Osteocyte (in vitro differentiated cells): Measurements from ENCODE around the gene RNF215. TPM values are rescaled to one million over a fixed set of nuclear protein-coding genes. Genes with fewer than 3 reads are reported as not detected.

ENCODE experiments used
- DNase-seq: peaks from one replicate; pipeline ENCODE4 v3.0.0; 2021; ENCODE audit warnings: mixed read lengths; ENCODE audit not compliant: unreplicated experiment; ENCODE audit errors: extremely low spot score
- H3K27ac Mint-ChIP-seq: one replicate; pipeline ENCODE4 v1.8.0; 2021; ENCODE audit warnings: mild to moderate bottlenecking, mixed read lengths; ENCODE audit not compliant: unreplicated experiment
- H3K27me3 Mint-ChIP-seq: one replicate; pipeline ENCODE4 v1.8.0; 2021; ENCODE audit warnings: mixed read lengths; ENCODE audit not compliant: unreplicated experiment
- H3K36me3 Mint-ChIP-seq: one replicate; pipeline ENCODE4 v1.8.0; 2021; ENCODE audit warnings: mixed read lengths; ENCODE audit not compliant: unreplicated experiment
- H3K4me1 Mint-ChIP-seq: one replicate; pipeline ENCODE4 v1.8.0; 2021; ENCODE audit warnings: mixed read lengths; ENCODE audit not compliant: unreplicated experiment
- H3K4me3 Mint-ChIP-seq: one replicate; pipeline ENCODE4 v1.8.0; 2021; ENCODE audit warnings: mild to moderate bottlenecking, moderate library complexity, mixed read lengths; ENCODE audit not compliant: unreplicated experiment
- H3K9me3 Mint-ChIP-seq: one replicate; pipeline ENCODE4 v1.8.0; 2021; ENCODE audit warnings: mixed read lengths; ENCODE audit not compliant: unreplicated experiment
- total RNA-seq: library from RNA; stranded (reverse); gene quantifications from 2 replicates; pipeline ENCODE4 v1.2.1, GENCODE V29; 2021
- TF ChIP-seq, protein P1 (sequence below): fragments of 200-600 bp; sonication (generic); IDR thresholded peaks from 2 replicates; pipeline ENCODE4 v1.5.0; 2021; ENCODE audit warnings: antibody characterized with exemption, mild to moderate bottlenecking, moderate library complexity

Gene RNF215
- total RNA-seq, 1 donor from 2014 or later, result 36.6 TPM

DNA sequence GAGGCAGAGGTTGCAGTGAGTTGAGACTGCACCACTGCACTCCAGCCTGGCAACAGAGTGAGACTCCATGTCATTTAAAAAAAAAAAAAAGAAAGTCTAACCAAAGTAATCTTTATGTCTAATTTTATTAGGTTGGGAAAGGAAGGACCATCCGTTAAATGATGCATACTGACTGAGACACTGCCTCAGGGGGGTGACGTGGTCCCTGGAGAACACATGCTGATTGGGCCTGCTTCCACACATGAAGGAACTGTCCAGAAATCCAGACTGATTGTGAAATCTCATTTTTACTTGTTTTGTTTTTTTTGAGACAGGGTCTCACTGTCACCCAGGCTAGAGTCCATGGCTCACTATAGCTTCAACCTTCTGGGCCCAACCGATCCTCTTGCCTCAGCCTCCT lies 36.0 kb downstream of the RNF215 start:
- no peak overlapping the region for H3K4me3 Mint-ChIP-seq
- H3K9me3 Mint-ChIP-seq, result no peaks in the 10 kb centered on the region
- H3K27me3 Mint-ChIP-seq, result no peaks in the 10 kb centered on the region
- DNase-seq, result no peak
- H3K4me1 Mint-ChIP-seq, result peaks cover 19% of the 10 kb centered on the region
- H3K36me3 Mint-ChIP-seq, result peaks cover 33% of the 10 kb centered on the region
- TF ChIP-seq, protein P1, sequence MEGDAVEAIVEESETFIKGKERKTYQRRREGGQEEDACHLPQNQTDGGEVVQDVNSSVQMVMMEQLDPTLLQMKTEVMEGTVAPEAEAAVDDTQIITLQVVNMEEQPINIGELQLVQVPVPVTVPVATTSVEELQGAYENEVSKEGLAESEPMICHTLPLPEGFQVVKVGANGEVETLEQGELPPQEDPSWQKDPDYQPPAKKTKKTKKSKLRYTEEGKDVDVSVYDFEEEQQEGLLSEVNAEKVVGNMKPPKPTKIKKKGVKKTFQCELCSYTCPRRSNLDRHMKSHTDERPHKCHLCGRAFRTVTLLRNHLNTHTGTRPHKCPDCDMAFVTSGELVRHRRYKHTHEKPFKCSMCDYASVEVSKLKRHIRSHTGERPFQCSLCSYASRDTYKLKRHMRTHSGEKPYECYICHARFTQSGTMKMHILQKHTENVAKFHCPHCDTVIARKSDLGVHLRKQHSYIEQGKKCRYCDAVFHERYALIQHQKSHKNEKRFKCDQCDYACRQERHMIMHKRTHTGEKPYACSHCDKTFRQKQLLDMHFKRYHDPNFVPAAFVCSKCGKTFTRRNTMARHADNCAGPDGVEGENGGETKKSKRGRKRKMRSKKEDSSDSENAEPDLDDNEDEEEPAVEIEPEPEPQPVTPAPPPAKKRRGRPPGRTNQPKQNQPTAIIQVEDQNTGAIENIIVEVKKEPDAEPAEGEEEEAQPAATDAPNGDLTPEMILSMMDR, result no peak
- no peak overlapping the region for H3K27ac Mint-ChIP-seq

DNA sequence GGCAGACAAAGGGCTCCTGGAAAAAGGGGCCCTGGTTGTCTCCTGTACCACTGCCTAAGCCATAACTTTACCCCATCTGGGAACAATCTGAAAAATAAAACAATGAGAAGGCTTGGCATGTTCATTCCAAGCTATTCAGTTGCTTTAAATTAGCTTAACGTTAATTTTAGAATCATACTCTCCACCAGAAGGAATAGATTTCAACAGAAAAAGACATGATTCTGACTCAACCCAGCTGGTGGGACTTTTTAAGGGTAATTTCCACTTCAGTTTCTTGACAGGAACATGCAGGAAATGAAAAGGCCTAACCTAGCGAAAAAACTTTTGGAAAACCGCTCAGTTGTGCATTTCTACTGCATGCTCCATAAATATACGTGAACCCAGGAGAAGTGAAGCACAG lies 38.4 kb downstream of the RNF215 start:
- DNase-seq, result no peak
- no peaks in the 10 kb centered on the region for H3K4me1 Mint-ChIP-seq
- H3K4me3 Mint-ChIP-seq, result no peak overlapping the region
- no peak overlapping the region for H3K27ac Mint-ChIP-seq
- peaks cover 42% of the 10 kb centered on the region for H3K36me3 Mint-ChIP-seq
- H3K9me3 Mint-ChIP-seq, result no peaks in the 10 kb centered on the region
- no peaks in the 10 kb centered on the region for H3K27me3 Mint-ChIP-seq
- TF ChIP-seq, protein P1, result no peak

DNA sequence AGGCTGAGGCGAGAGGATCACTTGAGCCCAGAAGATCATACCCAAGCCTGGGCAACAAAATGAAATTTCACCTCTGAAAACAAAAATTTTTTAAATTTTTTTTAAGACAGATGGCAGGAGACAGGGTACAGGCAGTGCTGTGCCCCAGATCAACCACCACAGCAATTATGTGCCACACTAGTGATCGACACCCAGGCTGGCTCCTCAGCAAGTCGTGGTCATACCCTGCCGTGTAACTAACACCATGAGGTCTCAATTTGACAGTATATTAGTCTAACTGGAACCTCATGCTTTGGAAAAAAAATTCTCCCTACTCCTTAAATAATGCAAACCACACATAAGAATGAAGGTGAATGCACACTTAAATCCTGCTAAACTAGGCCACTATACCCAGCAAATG lies 38.8 kb downstream of the RNF215 start:
- TF ChIP-seq, protein P1, result no peak

DNA sequence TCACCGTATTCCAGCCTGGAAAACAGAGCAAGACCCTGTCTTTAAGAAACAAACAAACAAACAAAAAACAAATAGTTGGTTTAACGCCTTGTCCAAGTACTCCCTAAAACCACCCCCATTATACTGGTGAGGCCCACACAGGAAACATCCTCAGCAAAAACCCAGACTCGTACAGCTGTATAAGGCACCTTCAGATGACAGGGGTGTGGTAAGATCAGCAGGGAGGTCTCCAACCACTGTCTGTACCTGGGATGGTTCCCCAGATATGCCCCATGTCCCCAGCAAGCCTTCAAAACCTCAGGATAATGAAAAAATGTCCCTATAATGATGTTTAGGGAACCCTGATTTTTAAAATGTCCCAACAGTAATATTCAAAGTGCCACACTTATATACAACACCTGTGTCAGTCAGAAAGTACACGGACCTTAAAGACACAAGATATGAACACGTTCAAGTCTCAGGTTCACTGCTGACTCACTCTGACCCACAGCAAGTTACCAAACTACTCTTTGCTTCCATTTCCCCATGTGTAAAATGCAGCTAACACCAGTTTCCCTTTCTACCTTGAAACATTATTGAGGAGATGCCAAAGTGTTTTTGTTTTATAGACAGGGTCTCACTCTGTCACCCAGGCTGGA lies 39.8 kb downstream of the RNF215 start:
- H3K9me3 Mint-ChIP-seq, result no peaks in the 10 kb centered on the region
- TF ChIP-seq, protein P1, result no peak
- H3K27me3 Mint-ChIP-seq, result no peaks in the 10 kb centered on the region
- no peak overlapping the region for H3K4me3 Mint-ChIP-seq
- no peak overlapping the region for H3K27ac Mint-ChIP-seq
- H3K4me1 Mint-ChIP-seq, result no peaks in the 10 kb centered on the region
- no peak for DNase-seq
- peaks cover 43% of the 10 kb centered on the region for H3K36me3 Mint-ChIP-seq

More for the DNA sequence above, 38.8 kb downstream of the RNF215 start:
- no peaks in the 10 kb centered on the region for H3K4me1 Mint-ChIP-seq
- H3K9me3 Mint-ChIP-seq, result no peaks in the 10 kb centered on the region
- no peak for DNase-seq
- H3K27ac Mint-ChIP-seq, result no peak overlapping the region
- peaks cover 43% of the 10 kb centered on the region for H3K36me3 Mint-ChIP-seq
- no peaks in the 10 kb centered on the region for H3K27me3 Mint-ChIP-seq
- H3K4me3 Mint-ChIP-seq, result no peak overlapping the region

DNA sequence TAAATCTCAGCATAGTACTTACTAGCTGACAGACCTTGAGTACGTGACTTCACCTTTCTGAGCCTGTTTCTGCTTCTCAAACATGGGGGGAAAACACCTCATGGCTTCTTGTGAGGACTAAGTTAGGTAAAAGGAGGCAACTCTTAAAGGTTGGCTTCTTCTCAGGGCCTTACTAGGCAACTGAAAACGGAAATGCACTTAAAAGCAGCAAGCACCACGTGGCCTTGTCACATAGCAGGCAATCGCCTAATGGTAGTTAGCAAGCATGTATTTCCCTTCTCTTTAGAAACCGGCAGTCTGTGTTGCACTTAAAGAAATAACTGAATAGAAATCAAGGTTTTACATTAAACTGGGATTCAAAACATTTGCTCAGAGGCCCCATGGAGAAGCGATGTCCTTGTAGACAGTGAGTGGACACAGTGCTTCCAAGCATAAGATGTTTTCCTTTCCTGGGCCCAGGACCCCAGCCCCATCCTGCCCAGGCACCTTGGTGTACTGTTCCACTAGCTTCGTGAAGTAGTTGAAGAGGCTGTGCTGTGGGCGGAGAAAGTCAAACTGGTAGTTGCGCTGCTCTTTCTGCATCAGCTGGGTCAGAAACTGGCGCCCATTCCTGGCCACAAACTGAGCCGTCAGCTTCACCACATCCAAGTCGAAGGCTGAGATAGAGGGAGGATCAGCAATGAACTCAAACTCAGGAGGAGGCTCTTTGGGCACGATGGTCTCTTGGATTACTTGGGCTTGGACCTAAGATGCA lies 42.6 kb downstream of the RNF215 start:
- DNase-seq, result no peak
- H3K27me3 Mint-ChIP-seq, result no peaks in the 10 kb centered on the region
- TF ChIP-seq, protein P1, result no peak
- H3K27ac Mint-ChIP-seq, result no peak overlapping the region
- peaks cover 2% of the 10 kb centered on the region for H3K4me1 Mint-ChIP-seq
- H3K36me3 Mint-ChIP-seq, result peaks cover 45% of the 10 kb centered on the region
- H3K4me3 Mint-ChIP-seq, result no peak overlapping the region
- H3K9me3 Mint-ChIP-seq, result no peaks in the 10 kb centered on the region
